Endothelial cell of hepatic sinusoid (primary cell): ENCODE results near the gene NUDT3.
"Not testable (repeated sequence)": the region's sequence is repeated elsewhere in the genome, so short reads cannot be mapped to it uniquely, and the experiment has no call there.

Experiments
- in situ Hi-C: cut with HindIII; loops from 2 replicates; pipeline ENCODE4 v1.10.0; 2017; ENCODE audit warnings: low sequenced_read_pairs

Gene NUDT3

DNA sequence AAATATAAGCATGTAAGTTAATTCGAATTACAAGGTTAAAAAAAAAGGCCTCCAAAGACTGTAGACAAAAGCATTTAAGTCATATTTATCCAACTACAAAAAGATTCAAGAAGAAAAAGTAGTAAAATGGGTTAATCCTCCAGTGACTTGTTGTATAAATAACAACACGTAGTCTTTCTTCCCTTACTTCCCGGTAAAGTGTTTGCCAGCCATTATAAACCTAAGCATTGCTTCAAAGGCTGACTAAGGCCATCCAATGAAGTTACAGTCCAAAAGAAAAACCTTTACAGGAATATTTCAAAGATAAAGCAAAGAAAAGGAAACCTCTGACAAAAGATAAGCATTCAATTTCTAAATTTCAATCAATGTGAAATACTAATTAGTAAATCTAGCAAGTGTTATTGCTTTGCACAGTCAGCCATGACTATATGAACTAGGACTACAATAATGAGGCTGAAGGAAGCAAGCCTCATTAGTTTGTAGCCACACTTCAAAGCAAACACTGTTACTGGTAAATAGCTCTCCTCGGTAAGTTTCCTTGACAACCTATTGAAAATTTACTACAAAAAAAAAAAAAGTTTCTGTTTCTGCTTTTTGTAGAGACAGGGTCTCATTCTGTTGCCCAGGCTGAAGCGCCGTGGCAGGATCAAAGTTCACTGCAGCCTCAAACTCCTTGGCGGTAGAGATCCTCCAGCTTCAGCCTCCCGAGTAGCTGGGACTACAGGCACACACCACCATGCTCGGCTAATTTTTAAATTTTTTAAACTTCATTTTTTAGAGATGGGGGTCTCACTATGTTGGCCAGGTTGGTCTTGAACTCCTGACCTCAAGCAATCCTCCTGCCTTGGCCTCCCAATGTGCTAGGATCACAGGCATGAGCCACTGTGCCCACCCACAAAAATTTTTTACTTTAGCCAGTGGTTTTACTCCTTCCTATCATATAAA lies 46.0 kb downstream of the NUDT3 start:
- in situ Hi-C loops = no loop called here

DNA sequence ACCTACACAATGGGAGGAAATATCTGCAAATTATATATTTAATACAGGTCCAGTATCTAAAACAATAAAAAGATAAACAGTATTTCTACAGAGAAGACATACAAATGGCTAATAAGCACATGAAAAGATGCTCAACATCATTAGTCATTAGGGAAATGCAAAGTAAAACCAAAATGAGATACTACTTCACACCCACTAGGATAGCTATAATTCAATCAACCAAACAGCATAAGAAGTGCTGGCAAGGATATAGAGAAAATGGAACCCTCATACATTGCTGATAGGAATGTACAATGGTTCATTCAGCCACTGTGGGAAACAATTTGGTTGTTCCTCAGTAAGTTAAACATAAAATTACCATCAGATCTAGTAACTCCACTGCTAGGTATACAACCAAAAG lies 48.7 kb downstream of the NUDT3 start:
- in situ Hi-C loops = no loop called here

- in situ Hi-C loops = no loop called here
These were observed 50.2 kb downstream of the NUDT3 start for GRCh38 chr6:34342247-34342646.

DNA sequence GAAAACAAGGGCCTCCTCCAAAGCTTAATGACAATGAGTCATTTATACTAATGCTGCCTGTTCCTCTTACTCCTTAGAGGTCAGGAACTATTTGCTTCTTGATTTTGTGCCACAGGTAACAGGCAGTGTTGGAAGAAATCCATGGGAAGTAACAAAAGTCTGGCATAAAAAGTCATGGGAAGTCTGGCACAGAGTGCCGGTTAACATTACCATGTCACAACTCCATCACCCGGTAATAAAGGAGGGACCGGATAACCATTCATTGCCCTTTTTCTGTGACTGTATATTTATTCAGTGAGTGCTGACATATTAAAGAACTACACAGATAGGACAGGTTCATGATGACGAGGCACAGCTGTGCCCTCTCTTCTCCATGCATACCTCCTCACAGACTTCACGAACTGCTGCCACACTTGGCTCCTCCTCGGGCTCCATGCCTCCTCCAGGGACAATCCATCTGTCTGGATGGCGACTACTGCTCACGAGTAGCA lies 50.9 kb downstream of the NUDT3 start:
- in situ Hi-C loops = no loop called here

- in situ Hi-C loops = no loop called here
These were observed 51.5 kb downstream of the NUDT3 start for GRCh38 chr6:34340906-34341480.

DNA sequence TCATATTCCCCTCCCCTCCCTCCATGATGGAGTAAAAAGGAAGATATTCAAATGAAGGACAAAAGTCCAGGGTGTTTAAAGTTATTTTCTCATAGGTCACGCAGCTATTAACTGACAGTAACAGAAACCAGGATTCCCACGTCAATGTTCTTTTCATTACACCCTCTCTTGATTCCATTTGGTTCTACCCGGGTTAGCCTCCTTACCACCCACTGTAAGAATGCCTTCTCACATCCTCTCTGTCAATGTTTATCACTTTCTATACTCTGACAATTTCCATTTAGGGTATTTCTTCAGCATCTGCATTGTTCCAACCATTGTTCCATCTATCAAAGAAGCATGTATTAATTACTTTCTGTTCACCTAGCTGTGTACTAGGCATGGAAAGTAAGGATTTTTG lies 52.1 kb downstream of the NUDT3 start:
- in situ Hi-C loops = no loop called here

DNA sequence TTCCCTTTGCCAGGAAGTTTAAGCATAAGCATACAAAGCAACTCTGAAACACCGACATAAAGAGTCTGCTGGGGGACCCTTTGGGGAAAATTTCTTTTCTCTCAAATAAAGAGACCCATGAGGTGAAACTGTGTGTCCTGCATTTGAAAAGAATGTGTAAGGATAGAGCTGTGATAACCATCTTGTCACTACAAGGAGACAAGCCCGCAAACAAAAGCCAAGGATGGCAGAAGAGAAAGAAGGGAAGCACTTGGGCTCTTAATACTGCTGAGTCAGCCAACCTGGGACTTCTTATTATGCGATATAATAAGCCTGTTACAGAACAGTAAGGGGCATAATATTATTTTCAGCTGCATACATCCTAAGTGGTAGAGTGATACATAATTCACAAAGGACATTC lies 52.5 kb downstream of the NUDT3 start:
- in situ Hi-C loops = no loop called here

DNA sequence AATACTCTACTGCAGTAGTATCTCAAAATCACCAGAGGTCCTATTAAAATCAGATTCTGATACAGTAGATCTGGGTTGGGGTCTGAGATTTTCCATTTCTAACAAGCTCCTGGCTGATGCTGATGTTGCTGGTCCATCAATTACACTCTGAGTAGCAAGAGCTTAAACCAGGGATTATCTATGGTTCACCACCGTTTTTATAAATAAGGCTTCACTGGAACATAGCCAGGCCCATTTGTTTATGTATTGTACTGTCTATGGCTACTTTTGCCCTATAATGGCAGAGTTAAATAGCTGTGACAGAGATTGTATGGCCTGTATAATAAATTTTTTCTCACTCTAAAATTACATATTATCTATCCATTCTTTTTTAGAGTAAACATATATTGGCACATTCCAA lies 53.0 kb downstream of the NUDT3 start:
- in situ Hi-C loops = no loop called here

- in situ Hi-C loops = no loop called here
These were observed 53.7 kb downstream of the NUDT3 start for GRCh38 chr6:34338811-34339210.

GRCh38 chr6:34338377-34338776 lies 54.1 kb downstream of the NUDT3 start:
- in situ Hi-C loops = no loop called here

GRCh38 chr6:34334796-34335416 lies 57.6 kb downstream of the NUDT3 start:
- in situ Hi-C loops = no loop called here

DNA sequence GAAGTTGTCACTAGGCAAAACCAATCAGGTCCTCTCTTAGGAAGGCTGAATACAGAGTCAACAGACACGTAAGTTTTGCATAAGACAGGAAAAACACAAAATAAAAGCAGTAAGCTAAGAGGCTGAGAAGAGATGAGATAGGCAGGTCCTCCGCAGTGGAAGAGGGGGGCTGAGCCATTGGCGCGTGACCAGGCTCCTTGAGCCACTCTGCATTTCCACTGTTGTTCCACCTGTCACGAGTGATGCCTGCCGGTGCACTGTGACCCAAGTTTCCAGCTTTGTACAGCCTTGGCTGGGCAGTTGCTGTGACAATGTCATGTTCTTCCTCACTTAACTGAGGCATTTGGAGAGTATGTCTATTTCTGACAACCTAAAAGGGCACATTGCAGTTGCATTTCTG lies 58.6 kb downstream of the NUDT3 start:
- in situ Hi-C loops = no loop called here

- in situ Hi-C loops = no loop called here
These were observed 59.9 kb downstream of the NUDT3 start for GRCh38 chr6:34332251-34333198.

DNA sequence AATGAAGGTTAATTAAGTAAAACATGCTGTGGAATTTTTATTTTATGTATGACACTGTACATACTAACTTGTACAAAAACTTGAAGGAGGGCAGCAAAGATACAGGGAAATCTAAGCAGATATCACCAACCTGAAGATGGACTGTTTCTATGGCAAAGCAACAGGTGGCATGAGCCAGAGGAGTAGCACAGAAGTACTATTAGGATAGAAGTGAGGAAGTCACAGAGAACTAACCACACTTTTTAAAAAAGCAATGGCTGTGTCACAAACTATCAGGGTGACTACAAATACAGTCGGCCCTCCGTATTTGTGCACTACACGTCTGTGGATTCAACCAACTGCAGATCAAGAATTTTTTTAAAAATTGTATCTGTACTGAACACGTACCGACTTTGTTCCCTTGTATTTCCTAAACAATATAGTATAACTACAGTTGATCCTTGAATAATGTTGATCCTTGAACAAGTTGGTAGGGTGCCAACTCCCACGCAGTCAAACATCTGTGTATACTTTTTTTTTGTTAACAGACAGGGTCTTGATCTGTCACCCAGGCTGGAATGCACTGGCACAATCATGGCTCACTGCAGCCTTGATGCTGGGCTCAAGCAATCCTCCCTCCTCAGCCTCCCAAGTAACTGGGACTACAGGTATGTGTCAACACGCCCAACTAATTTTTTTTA lies 61.0 kb downstream of the NUDT3 start:
- in situ Hi-C loops = no loop called here

GRCh38 chr6:34329814-34330213 lies 62.7 kb downstream of the NUDT3 start:
- in situ Hi-C loops = not testable (repeated sequence)

- in situ Hi-C loops = no loop called here
These were observed 63.5 kb downstream of the NUDT3 start for GRCh38 chr6:34328969-34329368.

GRCh38 chr6:34327313-34328205 lies 64.9 kb downstream of the NUDT3 start:
- in situ Hi-C loops = not testable (repeated sequence)

DNA sequence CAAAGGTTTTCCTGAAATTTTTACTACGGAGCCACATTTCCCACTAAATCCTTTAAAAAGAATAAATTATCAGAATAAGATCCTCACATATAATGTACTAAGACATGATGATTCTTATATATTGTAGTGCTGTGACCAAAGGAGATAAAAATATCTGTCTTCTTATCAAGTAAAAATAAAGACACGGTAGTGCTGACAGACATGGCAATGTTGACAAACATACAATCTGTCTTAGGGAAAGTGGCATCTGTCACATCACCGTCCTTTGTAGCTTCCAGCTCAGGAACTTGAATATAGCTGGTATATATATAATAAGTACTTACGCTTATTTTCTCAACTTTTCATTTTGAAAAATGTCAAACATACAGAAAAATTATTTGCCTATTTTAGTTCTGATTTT lies 66.8 kb downstream of the NUDT3 start:
- in situ Hi-C loops = no loop called here
